Breast epithelium (tissue), 4 donors: Measurements from ENCODE around the gene ERI2. TPM values are rescaled to one million over a fixed set of nuclear protein-coding genes. Genes with fewer than 3 reads are reported as not detected.

Experiments
- DNase-seq, 2 donors: peaks; one replicate each; pipeline ENCODE4 v3.0.0-alpha.2; 2019; ENCODE audit warnings: low spot score in 2 of 2
- H3K27ac ChIP-seq, 2 donors: fragments of 200-600 bp; sonication (generic) in 1 of 2; one replicate each; pipeline ENCODE4 v1.5.1; 2016 to 2019; ENCODE audit warnings: mild to moderate bottlenecking in 1 of 2
- H3K27me3 ChIP-seq, 2 donors: fragments of 200-600 bp; sonication (generic) in 1 of 2; one replicate each; pipeline versions ENCODE4 v1.5.1 to v1.6.0; 2017 to 2019; ENCODE audit warnings: control low read depth in 1 of 2, mild to moderate bottlenecking in 1 of 2
- H3K36me3 ChIP-seq: fragments of 200-600 bp; one replicate; pipeline ENCODE4 v1.5.1; 2019
- H3K4me1 ChIP-seq, 2 donors: fragments of 200-600 bp; sonication (generic); one replicate each; pipeline ENCODE4 v1.5.1; 2016 to 2019; ENCODE audit warnings: control low read depth in 1 of 2
- H3K4me3 ChIP-seq, 3 donors: fragments of 200-600 bp; sonication (generic); 1 replicate in 2 of 3; 2 replicates in 1 of 3; pipeline ENCODE4 v1.5.1; 2016 to 2019; ENCODE audit warnings: mild to moderate bottlenecking in 3 of 3, moderate library complexity in 2 of 3
- H3K9me3 ChIP-seq, 2 donors: fragments of 200-600 bp; sonication (generic) in 1 of 2; one replicate each; pipeline ENCODE4 v1.5.1; 2016 to 2019; ENCODE audit warnings: control low read depth in 1 of 2
- POLR2A ChIP-seq: fragments of 450-650 bp; IDR thresholded peaks from one replicate; pipeline ENCODE4 v1.6.1; 2016; ENCODE audit warnings: antibody characterized with exemption, mild to moderate bottlenecking, moderate library complexity
- POLR2AphosphoS5 ChIP-seq, 3 donors: sonication (generic); formaldehyde crosslinking; IDR thresholded peaks; one replicate each; pipeline ENCODE4 v1.6.1; 2017; ENCODE audit warnings: antibody characterized with exemption in 3 of 3
- intact Hi-C: fragments of 100-400 bp; cut with DNase I; formaldehyde crosslinking; loops from one replicate; pipeline ENCODE4 v1.15.1; 2023; ENCODE audit warnings: low total_unique reads
- total RNA-seq, 3 donors: library from RNA; depleted of rRNA; stranded (reverse); fragments of >200 nt; gene quantifications; one replicate each; pipeline ENCODE4 v1.1.0, GENCODE V29; 2016
- TF ChIP-seq, protein P1 (sequence below), 3 donors: fragments of 450-650 bp; IDR thresholded peaks; one replicate each; pipeline ENCODE4 v1.5.1; 2016 to 2017; ENCODE audit warnings: antibody characterized with exemption in 3 of 3, mild to moderate bottlenecking in 3 of 3, moderate library complexity in 3 of 3

The ERI2 gene
- total RNA-seq, 3 donors from 2014 or later, result 21.8 to 33.2 (median 26.2) TPM

DNA sequence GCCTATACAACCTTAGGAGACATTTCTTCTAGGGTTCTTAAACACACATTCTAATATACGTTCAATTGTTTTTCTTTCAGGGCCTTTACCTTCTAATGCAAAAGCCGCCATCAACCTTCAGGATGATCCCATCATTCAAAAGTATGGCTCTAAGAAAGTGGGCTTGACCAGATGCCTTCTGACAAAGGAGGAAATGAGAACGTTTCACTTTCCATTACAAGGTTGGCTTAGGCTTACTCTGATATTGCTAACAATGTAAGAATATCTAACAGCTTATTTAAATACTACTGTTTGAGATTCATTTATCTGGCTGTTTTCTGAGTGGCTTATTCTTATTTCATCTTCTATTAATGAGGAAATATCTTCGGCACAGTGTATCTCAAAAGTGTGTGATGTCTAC is 15.4 kb upstream of the ERI2 start:
- intact Hi-C loops, result no loop called here
- no peak overlapping the region for H3K4me3 ChIP-seq

DNA sequence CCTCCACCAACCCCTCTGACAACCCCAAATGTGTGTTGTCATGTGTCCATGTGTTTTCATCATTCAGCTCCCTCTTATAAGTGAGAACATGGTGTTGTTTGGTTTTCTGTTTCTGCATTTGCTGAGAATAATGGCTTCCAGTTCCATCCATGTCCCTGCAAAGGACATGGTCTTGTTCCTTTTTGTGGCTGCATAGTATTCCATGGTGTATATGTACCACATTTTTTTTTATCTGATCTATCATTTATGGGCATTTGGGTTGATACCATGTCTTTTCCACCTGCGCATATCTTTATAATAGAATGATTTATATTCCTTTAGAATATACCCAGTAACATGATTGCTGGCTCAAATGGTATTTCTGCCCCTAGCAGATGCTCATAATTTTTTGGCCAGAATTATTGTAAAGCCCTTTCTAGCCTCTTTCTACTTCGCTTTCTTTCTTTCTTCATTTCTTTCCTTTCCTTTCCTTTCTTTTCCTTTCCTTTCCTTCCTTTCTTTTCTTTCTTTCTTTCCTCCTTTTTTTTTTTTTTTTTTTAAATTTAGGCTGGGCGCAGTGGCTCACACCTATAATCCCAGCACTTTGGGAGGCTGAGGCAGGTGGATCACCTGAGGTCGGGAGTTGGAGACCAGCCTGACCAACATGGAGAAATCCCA is 12.8 kb upstream of the ERI2 start:
- H3K9me3 ChIP-seq, result no peaks in the 10 kb centered on the region
- no peaks in the 10 kb centered on the region for H3K36me3 ChIP-seq
- no peak overlapping the region for H3K4me3 ChIP-seq
- intact Hi-C loops, result no loop called here
- DNase-seq, result no peak
- H3K27me3 ChIP-seq, result no peaks in the 10 kb centered on the region
- no peak for TF ChIP-seq POLR2AphosphoS5 (IDR thresholded peaks at IDR 0.05)
- TF ChIP-seq, protein P1, sequence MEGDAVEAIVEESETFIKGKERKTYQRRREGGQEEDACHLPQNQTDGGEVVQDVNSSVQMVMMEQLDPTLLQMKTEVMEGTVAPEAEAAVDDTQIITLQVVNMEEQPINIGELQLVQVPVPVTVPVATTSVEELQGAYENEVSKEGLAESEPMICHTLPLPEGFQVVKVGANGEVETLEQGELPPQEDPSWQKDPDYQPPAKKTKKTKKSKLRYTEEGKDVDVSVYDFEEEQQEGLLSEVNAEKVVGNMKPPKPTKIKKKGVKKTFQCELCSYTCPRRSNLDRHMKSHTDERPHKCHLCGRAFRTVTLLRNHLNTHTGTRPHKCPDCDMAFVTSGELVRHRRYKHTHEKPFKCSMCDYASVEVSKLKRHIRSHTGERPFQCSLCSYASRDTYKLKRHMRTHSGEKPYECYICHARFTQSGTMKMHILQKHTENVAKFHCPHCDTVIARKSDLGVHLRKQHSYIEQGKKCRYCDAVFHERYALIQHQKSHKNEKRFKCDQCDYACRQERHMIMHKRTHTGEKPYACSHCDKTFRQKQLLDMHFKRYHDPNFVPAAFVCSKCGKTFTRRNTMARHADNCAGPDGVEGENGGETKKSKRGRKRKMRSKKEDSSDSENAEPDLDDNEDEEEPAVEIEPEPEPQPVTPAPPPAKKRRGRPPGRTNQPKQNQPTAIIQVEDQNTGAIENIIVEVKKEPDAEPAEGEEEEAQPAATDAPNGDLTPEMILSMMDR (IDR thresholded peaks at IDR 0.05), result no peak
- TF ChIP-seq POLR2A, result no peak
- H3K4me1 ChIP-seq, result no peaks in the 10 kb centered on the region
- H3K27ac ChIP-seq, result no peak overlapping the region

More for the DNA sequence above, 15.4 kb upstream of the ERI2 start:
- H3K27me3 ChIP-seq, result no peaks in the 10 kb centered on the region
- TF ChIP-seq, protein P1 (IDR thresholded peaks at IDR 0.05), result no peak
- TF ChIP-seq POLR2A, result no peak
- no peak for TF ChIP-seq POLR2AphosphoS5 (IDR thresholded peaks at IDR 0.05)
- no peak for DNase-seq
- no peak overlapping the region for H3K27ac ChIP-seq
- H3K4me1 ChIP-seq, result no peaks in the 10 kb centered on the region
- no peaks in the 10 kb centered on the region for H3K36me3 ChIP-seq
- H3K9me3 ChIP-seq, result no peaks in the 10 kb centered on the region

DNA sequence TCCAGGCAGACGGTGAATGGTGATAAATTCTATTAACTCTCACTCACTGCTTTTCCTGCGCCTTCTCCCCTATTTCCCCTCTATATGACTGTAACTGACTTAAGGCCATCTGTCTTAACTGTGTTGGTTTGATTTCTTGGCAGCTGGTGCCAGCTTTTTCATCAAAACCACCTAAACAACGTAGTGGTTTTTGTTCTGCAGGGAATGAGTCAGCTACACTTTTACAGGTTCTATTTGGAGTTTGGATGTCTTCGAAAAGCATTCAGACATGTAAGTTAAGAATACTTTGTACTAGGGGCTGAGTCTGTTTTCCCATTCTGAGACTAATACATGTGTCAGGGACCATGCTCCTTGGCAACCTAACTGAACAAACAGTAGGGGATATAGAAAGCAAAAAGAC is 8.5 kb upstream of the ERI2 start:
- H3K4me3 ChIP-seq, result no peak overlapping the region
- no peaks in the 10 kb centered on the region for H3K36me3 ChIP-seq
- no peaks in the 10 kb centered on the region for H3K4me1 ChIP-seq
- TF ChIP-seq POLR2A, result no peak
- TF ChIP-seq, protein P1 (IDR thresholded peaks at IDR 0.05), result no peak
- TF ChIP-seq POLR2AphosphoS5 (IDR thresholded peaks at IDR 0.05), result no peak
- H3K27ac ChIP-seq, result no peak overlapping the region
- DNase-seq, result no peak
- intact Hi-C loops, result no loop called here
- no peaks in the 10 kb centered on the region for H3K27me3 ChIP-seq
- no peaks in the 10 kb centered on the region for H3K9me3 ChIP-seq

DNA sequence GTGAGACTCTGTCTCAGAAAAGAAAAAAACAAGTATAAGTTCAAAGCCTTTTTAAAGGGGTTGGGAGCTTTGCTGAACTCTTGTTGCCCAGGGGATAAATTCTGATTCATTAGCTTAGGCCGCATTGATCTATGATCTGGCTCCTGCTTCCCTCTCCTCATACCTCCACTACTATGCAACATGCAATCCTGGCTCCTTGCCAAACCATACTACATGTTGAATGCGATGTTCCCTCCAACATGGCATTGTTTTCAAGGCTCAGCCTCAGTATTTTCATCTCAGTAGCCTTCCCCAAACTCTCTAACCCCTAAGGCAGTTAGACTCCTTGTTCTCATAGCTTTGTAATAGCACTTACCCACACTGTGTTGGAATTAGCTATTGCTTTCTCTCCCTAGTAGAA is 6.2 kb upstream of the ERI2 start:
- no peak overlapping the region for H3K27ac ChIP-seq
- intact Hi-C loops, result no loop called here
- TF ChIP-seq, protein P1 (IDR thresholded peaks at IDR 0.05), result no peak
- no peak for TF ChIP-seq POLR2A
- no peak for TF ChIP-seq POLR2AphosphoS5 (IDR thresholded peaks at IDR 0.05)
- H3K36me3 ChIP-seq, result no peaks in the 10 kb centered on the region
- H3K4me3 ChIP-seq, result no peak overlapping the region
- no peaks in the 10 kb centered on the region for H3K9me3 ChIP-seq
- no peak for DNase-seq
- no peaks in the 10 kb centered on the region for H3K27me3 ChIP-seq
- no peaks in the 10 kb centered on the region for H3K4me1 ChIP-seq

DNA sequence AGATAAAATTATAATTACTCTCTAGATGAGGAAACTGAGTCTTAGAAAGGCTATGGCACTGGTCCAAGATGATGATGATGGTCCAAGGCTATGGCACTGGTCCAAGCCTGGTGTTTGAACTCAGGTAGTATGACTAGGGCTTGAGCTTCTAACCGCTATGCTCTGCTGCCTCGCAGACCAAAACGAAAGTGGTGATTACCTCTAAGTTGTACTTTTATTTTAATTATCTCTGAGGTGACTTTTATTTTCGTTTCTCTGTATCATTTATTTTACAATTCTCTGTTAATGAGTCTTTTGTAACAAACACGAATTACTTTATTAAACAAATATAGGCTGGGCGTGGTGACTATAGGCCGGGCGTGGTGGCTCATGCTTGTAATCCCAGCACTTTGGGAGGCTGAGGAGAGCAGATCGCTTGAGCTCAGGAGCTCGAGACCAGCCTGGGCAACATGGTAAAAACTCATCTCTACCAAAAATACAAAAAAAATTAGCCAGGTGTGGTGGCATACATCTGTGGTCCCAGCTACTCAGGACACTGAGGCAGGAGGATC is 5.7 kb upstream of the ERI2 start:
- Histone ChIP-seq H3K4me3 (no peak overlapping the region), H3K4me1 (no peaks in the 10 kb centered on the region), H3K36me3 (no peaks in the 10 kb centered on the region), H3K9me3 (no peaks in the 10 kb centered on the region), H3K27ac (no peak overlapping the region), H3K27me3 (no peaks in the 10 kb centered on the region)
- DNase-seq, result no peak
- TF ChIP-seq POLR2AphosphoS5 (IDR thresholded peaks at IDR 0.05) (no peak), POLR2A (no peak)
- TF ChIP-seq, protein P1 (IDR thresholded peaks at IDR 0.05), result no peak
- intact Hi-C loops, result no loop called here
